Measurements from ENCODE around the gene PPP6C. TPM values are rescaled to one million over a fixed set of nuclear protein-coding genes. Genes with fewer than 3 reads are reported as not detected.
A peak's percentile ranks its signal among the peaks of the same experiment; 100 is the strongest.
"Not testable (repeated sequence)": the region's sequence is repeated elsewhere in the genome, so short reads cannot be mapped to it uniquely, and the experiment has no call there.

The PPP6C gene
- total RNA-seq, 1 experiment from 2014 or later: 43.5 TPM

DNA sequence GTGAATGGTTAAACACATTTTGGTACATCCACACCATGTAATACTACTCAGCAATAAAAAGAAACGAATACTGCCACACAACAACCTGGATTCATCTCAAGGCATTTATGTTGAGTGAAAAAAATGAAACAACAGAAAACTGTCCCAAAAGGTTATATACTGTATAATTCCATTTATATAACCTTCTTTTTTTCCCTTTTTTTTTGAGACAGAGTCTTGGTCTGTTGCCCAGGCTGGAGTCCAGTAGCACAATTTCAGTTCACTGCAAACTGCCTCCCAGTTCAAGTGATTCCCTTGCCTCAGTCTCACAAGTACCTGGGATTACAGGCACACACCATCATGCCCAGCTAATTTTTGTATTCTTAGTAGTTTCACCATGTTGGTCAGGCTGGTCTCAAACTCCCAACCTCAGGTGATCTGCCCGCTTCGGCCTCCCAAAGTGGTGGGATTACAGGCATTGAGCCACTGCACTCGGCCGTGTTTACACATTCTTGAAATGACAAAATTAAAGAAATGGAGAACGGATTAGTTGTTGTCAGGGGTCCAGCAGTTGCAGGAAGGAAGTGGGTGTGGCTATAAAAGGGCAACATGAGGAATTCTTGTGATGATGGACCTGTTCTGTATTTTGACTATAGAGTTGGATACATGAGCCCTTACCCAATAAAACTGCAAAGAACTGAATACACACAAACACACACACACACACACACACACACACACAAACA, 17.4 kb downstream of the PPP6C start:
- H3K9me3 ChIP-seq (replicated peaks): no peaks in the 10 kb centered on the region
- H3K4me1 ChIP-seq (replicated peaks): peaks cover 4% of the 10 kb centered on the region; the same call in 1 of the 2 replicates
- no peak for DNase-seq (ENCODE audit: low read depth in 1 of 2, low spot score in 2 of 2)
- H3K36me3 ChIP-seq: peaks cover 34% of the 10 kb centered on the region
- no peak overlapping the region for H3K4me3 ChIP-seq
- no peak overlapping the region for H3K27ac ChIP-seq
- no peaks in the 10 kb centered on the region for H3K27me3 ChIP-seq (replicated peaks)

- H3K27ac ChIP-seq: no peak overlapping the region
- no peak for DNase-seq (ENCODE audit: low read depth in 1 of 2, low spot score in 2 of 2)
- H3K36me3 ChIP-seq: peaks cover 42% of the 10 kb centered on the region
- H3K27me3 ChIP-seq (replicated peaks): no peaks in the 10 kb centered on the region
- H3K9me3 ChIP-seq (replicated peaks): no peaks in the 10 kb centered on the region
- peaks cover 7% of the 10 kb centered on the region; the same call in 1 of the 2 replicates for H3K4me1 ChIP-seq (replicated peaks)
- no peak overlapping the region for H3K4me3 ChIP-seq
Measured at GRCh38 chr9:125169895-125170294, 19.7 kb downstream of the PPP6C start.

DNA sequence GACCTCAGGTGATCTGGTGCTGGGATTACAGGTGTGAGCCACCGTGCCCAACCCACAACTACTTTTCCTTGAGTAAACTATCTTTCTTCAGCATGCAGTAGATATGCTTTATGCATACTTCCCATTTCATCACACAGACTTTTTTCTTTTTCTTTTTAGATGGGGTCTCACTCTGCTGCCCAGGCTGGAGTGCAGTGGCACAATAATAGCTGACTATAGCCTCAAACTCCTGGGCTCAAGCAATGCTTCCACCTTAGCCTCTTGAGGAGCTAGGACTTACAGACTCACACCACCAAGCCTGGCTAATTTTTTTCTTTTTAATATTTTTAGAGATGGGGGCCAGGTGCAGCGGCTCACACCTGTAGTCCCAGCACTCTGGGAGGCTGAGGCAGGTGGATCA, 22.8 kb downstream of the PPP6C start:
- DNase-seq (ENCODE audit: low read depth in 1 of 2, low spot score in 2 of 2): no peak
- H3K27me3 ChIP-seq (replicated peaks): no peaks in the 10 kb centered on the region
- H3K27ac ChIP-seq: no peak overlapping the region
- H3K9me3 ChIP-seq (replicated peaks): no peaks in the 10 kb centered on the region
- peaks cover 36% of the 10 kb centered on the region for H3K36me3 ChIP-seq
- 0 out of 2 replicates have a peak, but pooled peaks cover 3% of the 10 kb centered on the region for H3K4me1 ChIP-seq (replicated peaks)
- no peak overlapping the region for H3K4me3 ChIP-seq

- peaks cover 21% of the 10 kb centered on the region; the same call in 1 of the 2 replicates for H3K36me3 ChIP-seq
- H3K4me3 ChIP-seq; H3K27me3 ChIP-seq (replicated peaks); H3K27ac ChIP-seq; DNase-seq (ENCODE audit: low read depth in 1 of 2, low spot score in 2 of 2); H3K9me3 ChIP-seq (replicated peaks); H3K4me1 ChIP-seq (replicated peaks): not testable (repeated sequence)
Measured at GRCh38 chr9:125162891-125163290, 26.7 kb downstream of the PPP6C start.

- H3K27ac ChIP-seq: no peak overlapping the region
Measured at GRCh38 chr9:125161284-125161918, 28.2 kb downstream of the PPP6C start.

GRCh38 chr9:125160750-125161149, 28.9 kb downstream of the PPP6C start:
- Histone ChIP-seq H3K9me3 (replicated peaks) (no peaks in the 10 kb centered on the region), H3K4me1 (replicated peaks) (no peaks in the 10 kb centered on the region), H3K27ac (no peak overlapping the region), H3K27me3 (replicated peaks) (no peaks in the 10 kb centered on the region), H3K4me3 (no peak overlapping the region), H3K36me3 (peaks cover 19% of the 10 kb centered on the region)
- DNase-seq (ENCODE audit: low read depth in 1 of 2, low spot score in 2 of 2): no peak

More at GRCh38 chr9:125161284-125161918, 28.2 kb downstream of the PPP6C start:
- 0 out of 2 replicates have a peak, but pooled peaks cover 3% of the 10 kb centered on the region for H3K4me1 ChIP-seq (replicated peaks)
- no peaks in the 10 kb centered on the region for H3K27me3 ChIP-seq (replicated peaks)
- H3K36me3 ChIP-seq: peaks cover 22% of the 10 kb centered on the region
- H3K9me3 ChIP-seq (replicated peaks): no peaks in the 10 kb centered on the region
- no peak overlapping the region for H3K4me3 ChIP-seq
- no peak for DNase-seq (ENCODE audit: low read depth in 1 of 2, low spot score in 2 of 2)

- Histone ChIP-seq H3K27me3 (replicated peaks) (no peaks in the 10 kb centered on the region), H3K4me3 (no peak overlapping the region), H3K4me1 (replicated peaks) (no peaks in the 10 kb centered on the region), H3K36me3 (peaks cover 43% of the 10 kb centered on the region), H3K27ac (no peak overlapping the region), H3K9me3 (replicated peaks) (no peaks in the 10 kb centered on the region)
- no peak for DNase-seq (ENCODE audit: low read depth in 1 of 2, low spot score in 2 of 2)
Measured at GRCh38 chr9:125156551-125156950, 33.1 kb downstream of the PPP6C start.

DNA sequence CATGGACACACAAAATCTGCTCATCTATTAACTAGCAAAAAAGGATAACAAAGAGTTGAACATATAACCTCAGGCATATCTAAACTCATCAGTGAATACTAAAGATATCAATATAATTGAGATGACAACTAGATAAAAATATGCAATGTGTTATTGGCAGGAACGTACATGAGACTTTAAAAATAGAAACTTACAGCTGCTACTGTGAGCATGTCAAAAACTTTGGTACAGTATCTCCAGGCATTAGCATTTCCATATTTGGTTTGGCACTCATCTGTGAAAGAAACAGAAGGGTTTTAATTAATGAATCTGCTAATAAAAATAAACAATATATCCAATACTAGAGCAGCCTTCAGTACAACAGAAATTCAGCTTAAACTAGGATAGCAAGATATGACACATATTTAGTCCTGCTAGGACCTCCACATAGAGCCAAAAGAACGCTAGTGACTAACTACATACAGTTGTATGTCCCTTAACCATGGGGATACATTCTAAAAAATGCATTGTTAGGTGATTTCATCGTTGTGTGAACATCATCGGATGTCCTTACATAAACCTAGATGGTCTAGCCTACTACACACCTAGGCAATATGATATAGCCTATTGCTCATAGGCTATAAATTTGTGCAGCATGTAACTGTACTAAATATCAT, 35.8 kb downstream of the PPP6C start:
- DNase-seq (ENCODE audit: low read depth in 1 of 2, low spot score in 2 of 2): no peak
- Histone ChIP-seq H3K36me3 (peaks cover 57% of the 10 kb centered on the region), H3K27me3 (replicated peaks) (no peaks in the 10 kb centered on the region), H3K4me3 (no peak overlapping the region), H3K27ac (no peak overlapping the region), H3K4me1 (replicated peaks) (no peaks in the 10 kb centered on the region), H3K9me3 (replicated peaks) (no peaks in the 10 kb centered on the region)

DNA sequence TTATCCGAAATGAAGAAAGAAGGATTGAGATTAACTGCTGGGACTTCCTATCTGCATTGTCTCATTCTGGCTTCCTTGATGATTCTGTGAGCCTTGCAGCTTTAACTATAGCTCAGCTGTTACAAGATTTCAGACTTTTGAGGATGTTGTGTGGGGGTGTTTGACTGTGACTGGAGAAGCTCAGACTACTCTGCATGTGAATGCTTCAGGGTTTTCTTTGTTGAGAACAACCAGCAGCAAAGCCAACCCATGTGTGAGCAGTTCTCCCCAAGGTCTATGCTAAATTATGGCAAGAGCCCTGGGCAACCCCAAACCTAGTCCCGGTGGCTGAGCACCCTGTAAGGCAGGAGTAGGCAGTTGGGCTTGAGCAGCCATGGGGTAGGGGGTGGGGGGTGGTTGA, 37.9 kb downstream of the PPP6C start:
- no peaks in the 10 kb centered on the region for H3K9me3 ChIP-seq (replicated peaks)
- no peak overlapping the region for H3K4me3 ChIP-seq
- no peak overlapping the region for H3K27ac ChIP-seq
- peaks cover 49% of the 10 kb centered on the region for H3K36me3 ChIP-seq
- no peaks in the 10 kb centered on the region for H3K27me3 ChIP-seq (replicated peaks)
- H3K4me1 ChIP-seq (replicated peaks): peaks cover 5% of the 10 kb centered on the region
- no peak for DNase-seq (ENCODE audit: low read depth in 1 of 2, low spot score in 2 of 2)

- DNase-seq (ENCODE audit: low read depth in 1 of 2, low spot score in 2 of 2): no peak
- Histone ChIP-seq H3K9me3 (replicated peaks) (no peaks in the 10 kb centered on the region), H3K4me3 (no peak overlapping the region), H3K36me3 (peaks cover 49% of the 10 kb centered on the region), H3K27me3 (replicated peaks) (no peaks in the 10 kb centered on the region), H3K4me1 (replicated peaks) (peaks cover 11% of the 10 kb centered on the region), H3K27ac (no peak overlapping the region)
Measured at GRCh38 chr9:125150349-125151245, 39.0 kb downstream of the PPP6C start.

- H3K4me1 ChIP-seq (replicated peaks): peaks cover 12% of the 10 kb centered on the region
- H3K27me3 ChIP-seq (replicated peaks): no peaks in the 10 kb centered on the region; the same call in 1 of the 2 replicates
- H3K27ac ChIP-seq: no peak overlapping the region
- DNase-seq (ENCODE audit: low read depth in 1 of 2, low spot score in 2 of 2): no peak
- no peak overlapping the region for H3K4me3 ChIP-seq
- peaks cover 23% of the 10 kb centered on the region for H3K36me3 ChIP-seq
- H3K9me3 ChIP-seq (replicated peaks): no peaks in the 10 kb centered on the region
Measured at GRCh38 chr9:125147401-125147951, 42.1 kb downstream of the PPP6C start.

DNA sequence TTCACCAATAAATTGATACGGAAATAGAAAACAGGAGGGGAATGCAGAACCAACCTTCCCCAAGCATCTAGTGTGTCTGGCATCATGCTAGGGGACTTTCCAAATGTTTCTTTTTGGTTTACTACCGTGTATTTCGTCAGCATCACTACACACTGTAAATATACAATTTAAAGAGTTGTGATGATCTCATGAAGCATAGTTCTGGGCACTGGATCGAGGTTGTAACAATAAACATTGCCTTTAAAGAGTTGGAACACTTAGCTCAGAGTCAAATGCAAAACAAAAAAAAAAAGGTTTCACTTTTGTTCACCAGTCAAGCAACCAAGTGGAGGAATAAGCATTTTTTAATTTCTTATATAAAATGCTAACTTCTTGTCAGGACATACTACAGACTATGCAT, 43.4 kb downstream of the PPP6C start:
- Histone ChIP-seq H3K4me1 (replicated peaks) (peaks cover 19% of the 10 kb centered on the region), H3K36me3 (peaks cover 17% of the 10 kb centered on the region), H3K27ac (peak overlapping the region; percentile 10; the same call in 1 of the 2 replicates), H3K4me3 (no peak overlapping the region), H3K9me3 (replicated peaks) (no peaks in the 10 kb centered on the region), H3K27me3 (replicated peaks) (no peaks in the 10 kb centered on the region; the same call in 1 of the 2 replicates)
- peak; percentile 44 to 67 for DNase-seq (ENCODE audit: low read depth in 1 of 2, low spot score in 2 of 2)

- Histone ChIP-seq H3K36me3 (peaks cover 9% of the 10 kb centered on the region), H3K9me3 (replicated peaks) (no peaks in the 10 kb centered on the region), H3K27ac (no peak overlapping the region), H3K4me1 (replicated peaks) (peaks cover 21% of the 10 kb centered on the region), H3K27me3 (replicated peaks) (no peaks in the 10 kb centered on the region; the same call in 1 of the 2 replicates), H3K4me3 (no peak overlapping the region)
- DNase-seq (ENCODE audit: low read depth in 1 of 2, low spot score in 2 of 2): no peak
Measured at GRCh38 chr9:125145425-125145824, 44.2 kb downstream of the PPP6C start.

Data from SJSA1 (cell line).